H9 (cell line): ENCODE measurements around the gene GFOD2. TPM values are rescaled to one million over a fixed set of nuclear protein-coding genes. Genes with fewer than 3 reads are reported as not detected.

Experiments used
- DNase-seq: peaks from one replicate; pipeline ENCODE4 v3.0.0-alpha.2; 2017
- H2AFZ ChIP-seq: one replicate; pipeline ENCODE4 v1.6.1; 2013; ENCODE audit warnings: mild to moderate bottlenecking, low read length, control low read depth, moderate library complexity
- H2AK5ac ChIP-seq: 2 replicates; pipeline ENCODE4 v1.6.1; 2013; ENCODE audit warnings: low read length, control low read depth, mixed read lengths; ENCODE audit not compliant: insufficient read length
- H2BK120ac ChIP-seq: one replicate; pipeline ENCODE4 v1.6.1; 2013; ENCODE audit warnings: low read depth, mild to moderate bottlenecking, low read length, control low read depth, inconsistent platforms; ENCODE audit not compliant: poor library complexity, severe bottlenecking
- H2BK12ac ChIP-seq: 2 replicates; pipeline ENCODE4 v1.6.1; 2013; ENCODE audit warnings: low read length, control low read depth, mixed read lengths, low read depth; ENCODE audit not compliant: insufficient read length
- H2BK15ac ChIP-seq: 2 replicates; pipeline ENCODE4 v1.6.1; 2013; ENCODE audit warnings: low read depth, low read length, control low read depth
- H2BK20ac ChIP-seq: one replicate; pipeline ENCODE4 v1.6.1; 2013; ENCODE audit warnings: low read depth, mild to moderate bottlenecking, low read length, control low read depth, inconsistent platforms; ENCODE audit not compliant: poor library complexity, severe bottlenecking
- H2BK5ac ChIP-seq: 2 replicates; pipeline ENCODE4 v1.6.1; 2013; ENCODE audit warnings: low read length, control low read depth, mixed read lengths; ENCODE audit not compliant: insufficient read length
- H3K14ac ChIP-seq: 2 replicates; pipeline ENCODE4 v1.6.1; 2013; ENCODE audit warnings: low read length, control low read depth; ENCODE audit not compliant: insufficient read depth
- H3K18ac ChIP-seq: 2 replicates; pipeline ENCODE4 v1.6.1; 2013; ENCODE audit warnings: low read depth, mild to moderate bottlenecking, mixed read lengths, low read length, control low read depth; ENCODE audit not compliant: insufficient read length
- H3K23ac ChIP-seq: 2 replicates; pipeline ENCODE4 v1.6.1; 2013; ENCODE audit warnings: low read length, control low read depth, mixed read lengths, low read depth; ENCODE audit not compliant: insufficient read length
- H3K23me2 ChIP-seq: 2 replicates; pipeline ENCODE4 v1.6.1; 2013; ENCODE audit warnings: low read depth, mild to moderate bottlenecking, mixed read lengths, low read length, control low read depth; ENCODE audit not compliant: insufficient read length, poor library complexity, severe bottlenecking
- H3K27ac ChIP-seq: 2 replicates; pipeline ENCODE4 v1.5.1; 2013; ENCODE audit warnings: low read length, control low read depth, mixed read lengths, low read depth; ENCODE audit not compliant: insufficient read length
- H3K27me3 ChIP-seq: 2 replicates; pipeline ENCODE4 v1.6.1; 2013; ENCODE audit warnings: low read length, control low read depth, inconsistent platforms; ENCODE audit not compliant: insufficient read depth
- H3K4ac ChIP-seq: 2 replicates; pipeline ENCODE4 v1.6.1; 2013; ENCODE audit warnings: low read depth, mild to moderate bottlenecking, control low read depth, inconsistent platforms, low read length, moderate library complexity
- H3K4me1 ChIP-seq: 2 replicates; pipeline ENCODE4 v1.6.1; 2013; ENCODE audit warnings: low read length, control low read depth, inconsistent platforms; ENCODE audit not compliant: insufficient read depth
- H3K4me2 ChIP-seq: 2 replicates; pipeline ENCODE4 v1.6.1; 2013; ENCODE audit warnings: low read length, control low read depth, mixed read lengths; ENCODE audit not compliant: insufficient read length, insufficient read depth
- H3K56ac ChIP-seq: 2 replicates; pipeline ENCODE4 v1.6.1; 2013; ENCODE audit warnings: low read depth, mild to moderate bottlenecking, mixed read lengths, low read length, control low read depth; ENCODE audit not compliant: insufficient read length
- H3K79me1 ChIP-seq: 2 replicates; pipeline ENCODE4 v1.6.1; 2013; ENCODE audit warnings: low read depth, mild to moderate bottlenecking, moderate library complexity, low read length, control low read depth, inconsistent platforms; ENCODE audit not compliant: insufficient read depth, poor library complexity, severe bottlenecking
- H3K79me2 ChIP-seq: 2 replicates; pipeline ENCODE4 v1.6.1; 2013; ENCODE audit warnings: low read length, control low read depth, inconsistent platforms; ENCODE audit not compliant: insufficient read depth
- H3K9ac ChIP-seq: 2 replicates; pipeline ENCODE4 v1.6.1; 2013; ENCODE audit warnings: low read length, control low read depth, mixed read lengths; ENCODE audit not compliant: insufficient read length; ENCODE audit errors: extremely low read depth
- H3K9me3 ChIP-seq: one replicate; pipeline ENCODE4 v1.6.1; 2013; ENCODE audit warnings: low read depth, low read length, inconsistent platforms; ENCODE audit not compliant: control insufficient read depth
- H3T11ph ChIP-seq: one replicate; pipeline ENCODE4 v1.6.1; 2013; ENCODE audit warnings: mild to moderate bottlenecking, low read length, control low read depth, inconsistent platforms
- H4K20me1 ChIP-seq: one replicate; pipeline ENCODE4 v1.6.1; 2013; ENCODE audit not compliant: control insufficient read depth, insufficient read length, insufficient read depth
- H4K5ac ChIP-seq: 2 replicates; pipeline ENCODE4 v1.6.1; 2013; ENCODE audit warnings: low read depth, mild to moderate bottlenecking, mixed read lengths, low read length, control low read depth; ENCODE audit not compliant: insufficient read length
- H4K8ac ChIP-seq: replicated peaks from 2 replicates; pipeline ENCODE4 v1.6.1; 2013; ENCODE audit warnings: low read length, control low read depth, mixed read lengths, low read depth; ENCODE audit not compliant: insufficient read length
- H4K91ac ChIP-seq: 2 replicates; pipeline ENCODE4 v1.6.1; 2013; ENCODE audit warnings: low read depth, mild to moderate bottlenecking, moderate library complexity, mixed read lengths, low read length, control low read depth; ENCODE audit not compliant: insufficient read length
- H3K27ac Mint-ChIP-seq, 3 experiments: 2 replicates in 2 of 3; 3 replicates in 1 of 3; pipeline ENCODE4 v1.8.0; 2020 to 2021; ENCODE audit warnings: mixed read lengths in 3 of 3, mild to moderate bottlenecking in 1 of 3, moderate library complexity in 1 of 3
- H3K27me3 Mint-ChIP-seq: 2 replicates; pipeline ENCODE4 v1.8.0; 2021; ENCODE audit warnings: low read depth, mild to moderate bottlenecking, moderate library complexity, mixed read lengths
- H3K36me3 Mint-ChIP-seq, 3 experiments: 2 replicates in 2 of 3; 3 replicates in 1 of 3; pipeline ENCODE4 v1.8.0; 2020 to 2021; ENCODE audit warnings: low read depth in 3 of 3, mixed read lengths in 3 of 3; ENCODE audit not compliant: insufficient read depth in 1 of 3
- H3K4me1 Mint-ChIP-seq, 2 experiments: 2 replicates each; pipeline ENCODE4 v1.8.0; 2020; ENCODE audit warnings: mixed read lengths in 2 of 2
- H3K4me3 Mint-ChIP-seq, 2 experiments: 2 replicates in 1 of 2; 3 replicates in 1 of 2; pipeline ENCODE4 v1.8.0; 2020 to 2021; ENCODE audit warnings: mild to moderate bottlenecking in 2 of 2, mixed read lengths in 2 of 2, moderate library complexity in 1 of 2
- H3K9me3 Mint-ChIP-seq, 2 experiments: 2 replicates in 1 of 2; 3 replicates in 1 of 2; pipeline ENCODE4 v1.8.0; 2020; ENCODE audit warnings: mild to moderate bottlenecking in 2 of 2, mixed read lengths in 2 of 2, moderate library complexity in 1 of 2
- CTCF ChIP-seq: fragments of 200-600 bp; sonication (generic); conservative IDR thresholded peaks from 3 replicates; pipeline ENCODE4 v1.8.0; 2021; ENCODE audit warnings: antibody characterized with exemption, mild to moderate bottlenecking
- WGBS: extraction: QIAGEN DNeasy Blood & Tissue Kit; methylation state at CpG from one replicate; pipeline ENCODE4 v1.1.7; 2013; ENCODE audit warnings: missing lambda C conversion rate, low lambda C conversion rate, mixed read lengths; ENCODE audit not compliant: insufficient read length; ENCODE audit errors: extremely low coverage; 5-methylcytosine and 5-hydroxymethylcytosine counted together
- total RNA-seq: library from RNA; stranded (reverse); gene quantifications from 2 replicates; pipeline ENCODE4 v1.2.1, GENCODE V29; 2021

Gene GFOD2
- total RNA-seq, 1 experiment from 2014 or later, result 21.8 TPM

- no peak overlapping the region for H3K56ac ChIP-seq
- no peak overlapping the region for H2BK120ac ChIP-seq
- no peak overlapping the region for H3K27ac Mint-ChIP-seq
- H2BK15ac ChIP-seq, result no peak overlapping the region
- H2BK12ac ChIP-seq, result no peak overlapping the region
- no peak overlapping the region for H2AK5ac ChIP-seq
- H3K79me2 ChIP-seq, result no peaks in the 10 kb centered on the region
- H3K9me3 Mint-ChIP-seq, result no peaks in the 10 kb centered on the region; a peak in 1 of 5 replicates
- peaks cover 4% of the 10 kb centered on the region for H3K27me3 Mint-ChIP-seq
- H3K4ac ChIP-seq, result no peak overlapping the region
- no peak overlapping the region; a peak in 1 of 5 replicates for H3K4me3 Mint-ChIP-seq
- no peak overlapping the region for H3T11ph ChIP-seq
- H3K36me3 Mint-ChIP-seq, result peaks cover 6 to 35% (median 25%) of the 10 kb centered on the region in 3 experiments
- no peak overlapping the region for H3K4me2 ChIP-seq
- H4K5ac ChIP-seq, result no peak overlapping the region
- no peak overlapping the region for H3K23ac ChIP-seq
- no CpG with 5 or more reads among the region's 9 CpGs for WGBS
- peaks cover 14% of the 10 kb centered on the region for H3K23me2 ChIP-seq
- H3K18ac ChIP-seq, result no peak overlapping the region
- no peak overlapping the region for H3K9ac ChIP-seq
- H4K91ac ChIP-seq, result no peak overlapping the region
- H4K20me1 ChIP-seq, result no peaks in the 10 kb centered on the region
- no peaks in the 10 kb centered on the region for H3K4me1 ChIP-seq
- no peaks in the 10 kb centered on the region for H3K9me3 ChIP-seq
- H3K14ac ChIP-seq, result no peak overlapping the region
- H3K27ac ChIP-seq, result no peak overlapping the region
- no peaks in the 10 kb centered on the region; the same call in 1 of the 2 replicates for H3K27me3 ChIP-seq
- H3K4me1 Mint-ChIP-seq, result peaks cover 12 to 13% of the 10 kb centered on the region in 2 experiments
- H4K8ac ChIP-seq, result no peak overlapping the region
- no peak overlapping the region for H2BK20ac ChIP-seq
- no peak overlapping the region for H2AFZ ChIP-seq
- TF ChIP-seq CTCF, result no peak
- H2BK5ac ChIP-seq, result no peak overlapping the region
- no peaks in the 10 kb centered on the region for H3K79me1 ChIP-seq
- no peak for DNase-seq
Observed at GRCh38 chr16:67656344-67657016, 62.6 kb downstream of the GFOD2 start.
